ENCODE data around the gene IQGAP1. TPM values are rescaled to one million over a fixed set of nuclear protein-coding genes. Genes with fewer than 3 reads are reported as not detected.

The IQGAP1 gene
- total RNA-seq, 1 experiment from 2014 or later: 72.4 TPM

DNA sequence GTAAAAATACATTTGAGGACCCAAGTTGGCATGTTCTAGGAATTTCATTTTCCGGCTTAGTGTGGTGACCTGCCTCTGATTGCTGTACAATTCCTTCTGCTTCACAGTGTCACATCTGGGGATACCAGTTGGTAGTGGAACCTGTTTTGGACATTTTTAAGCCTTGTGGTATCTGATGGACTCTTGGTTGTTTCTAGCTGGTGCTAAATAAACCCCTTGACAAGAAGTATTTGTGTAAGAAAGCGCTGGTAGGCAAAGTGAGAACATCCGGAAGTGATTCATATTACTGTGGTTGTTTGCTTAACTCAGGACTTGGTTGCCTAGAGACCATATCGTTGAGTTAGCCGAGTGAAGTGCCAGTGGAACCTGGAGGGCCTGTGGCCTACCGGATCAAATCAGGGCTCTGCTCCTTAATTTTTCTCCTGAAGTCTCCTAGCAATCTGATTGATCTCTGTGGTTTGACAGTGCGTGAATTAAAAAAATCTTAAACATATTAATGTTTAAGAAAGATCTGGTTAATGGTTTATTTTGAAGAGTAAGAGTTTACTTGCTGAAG is 12.8 kb downstream of the IQGAP1 start:
- no peak overlapping the region for H2BK5ac ChIP-seq (ENCODE audit: insufficient read length, low read length)
- peaks cover 4% of the 10 kb centered on the region; the same call in 1 of the 2 replicates for H3K4me1 ChIP-seq (ENCODE audit: insufficient read depth, low read length)
- peak overlapping the region; percentile 50 for H3K27ac ChIP-seq (ENCODE audit: insufficient read length, low read depth, low read length)
- Mint-ChIP-seq H3K27ac (peak overlapping the region; percentile 92 to 97 (median 95)), H3K4me3 (peak overlapping the region in 1 of 2 experiments; percentile 19; a peak in 1 of 5 replicates), H3K9me3 (no peaks in the 10 kb centered on the region), H3K27me3 (ENCODE audit: low read depth) (no peaks in the 10 kb centered on the region; the same call in 1 of the 2 replicates), H3K4me1 (peaks cover 50% of the 10 kb centered on the region in 2 experiments), H3K36me3 (ENCODE audit: insufficient read depth in 1 of 3, low read depth in 3 of 3) (peaks cover 0 to 4% (median 4%) of the 10 kb centered on the region in 3 experiments; a peak in 2 of 7 replicates)
- peaks cover 20% of the 10 kb centered on the region; the same call in 1 of the 2 replicates for H3K79me2 ChIP-seq (ENCODE audit: insufficient read depth, low read length)
- H3K79me1 ChIP-seq (ENCODE audit: insufficient read depth, low read depth, low read length, poor library complexity, severe bottlenecking): no peaks in the 10 kb centered on the region
- no CpG with 5 or more reads among the region's 7 CpGs for WGBS (ENCODE audit: extremely low coverage, insufficient read length, low lambda C conversion rate)
- H3K23ac ChIP-seq (ENCODE audit: insufficient read length, low read depth, low read length): no peak overlapping the region
- peak overlapping the region; percentile 3 for H3K4me2 ChIP-seq (ENCODE audit: insufficient read depth, insufficient read length, low read length)
- H2BK15ac ChIP-seq (ENCODE audit: low read depth, low read length): no peak overlapping the region
- H3K4ac ChIP-seq (ENCODE audit: low read depth, low read length): no peak overlapping the region; the same call in 1 of the 2 replicates
- no peaks in the 10 kb centered on the region for H3K27me3 ChIP-seq (ENCODE audit: insufficient read depth, low read length)
- no peaks in the 10 kb centered on the region for H3K23me2 ChIP-seq (ENCODE audit: insufficient read length, low read depth, low read length, poor library complexity, severe bottlenecking)
- H3K18ac ChIP-seq (ENCODE audit: insufficient read length, low read depth, low read length): peak overlapping the region; percentile 50
- no peak overlapping the region for H2BK20ac ChIP-seq (ENCODE audit: low read depth, low read length, poor library complexity, severe bottlenecking)
- H3K9me3 ChIP-seq (ENCODE audit: control insufficient read depth, low read depth, low read length): no peaks in the 10 kb centered on the region
- no peak overlapping the region for H3T11ph ChIP-seq (ENCODE audit: low read length)
- TF ChIP-seq, protein P1, sequence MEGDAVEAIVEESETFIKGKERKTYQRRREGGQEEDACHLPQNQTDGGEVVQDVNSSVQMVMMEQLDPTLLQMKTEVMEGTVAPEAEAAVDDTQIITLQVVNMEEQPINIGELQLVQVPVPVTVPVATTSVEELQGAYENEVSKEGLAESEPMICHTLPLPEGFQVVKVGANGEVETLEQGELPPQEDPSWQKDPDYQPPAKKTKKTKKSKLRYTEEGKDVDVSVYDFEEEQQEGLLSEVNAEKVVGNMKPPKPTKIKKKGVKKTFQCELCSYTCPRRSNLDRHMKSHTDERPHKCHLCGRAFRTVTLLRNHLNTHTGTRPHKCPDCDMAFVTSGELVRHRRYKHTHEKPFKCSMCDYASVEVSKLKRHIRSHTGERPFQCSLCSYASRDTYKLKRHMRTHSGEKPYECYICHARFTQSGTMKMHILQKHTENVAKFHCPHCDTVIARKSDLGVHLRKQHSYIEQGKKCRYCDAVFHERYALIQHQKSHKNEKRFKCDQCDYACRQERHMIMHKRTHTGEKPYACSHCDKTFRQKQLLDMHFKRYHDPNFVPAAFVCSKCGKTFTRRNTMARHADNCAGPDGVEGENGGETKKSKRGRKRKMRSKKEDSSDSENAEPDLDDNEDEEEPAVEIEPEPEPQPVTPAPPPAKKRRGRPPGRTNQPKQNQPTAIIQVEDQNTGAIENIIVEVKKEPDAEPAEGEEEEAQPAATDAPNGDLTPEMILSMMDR (conservative IDR thresholded peaks at IDR 0.05): no peak
- H4K20me1 ChIP-seq (ENCODE audit: control insufficient read depth, insufficient read depth, insufficient read length): no peaks in the 10 kb centered on the region
- no peak overlapping the region for H4K5ac ChIP-seq (ENCODE audit: insufficient read length, low read depth, low read length)
- no peak overlapping the region for H3K9ac ChIP-seq (ENCODE audit: extremely low read depth, insufficient read length, low read length)
- H2AFZ ChIP-seq (ENCODE audit: low read length): no peak overlapping the region
- H2AK5ac ChIP-seq (ENCODE audit: insufficient read length, low read length): no peak overlapping the region
- H4K91ac ChIP-seq (ENCODE audit: insufficient read length, low read depth, low read length): no peak overlapping the region
- no peak overlapping the region for H4K8ac ChIP-seq (replicated peaks; ENCODE audit: insufficient read length, low read depth, low read length)
- H2BK12ac ChIP-seq (ENCODE audit: insufficient read length, low read depth, low read length): no peak overlapping the region
- H3K14ac ChIP-seq (ENCODE audit: insufficient read depth, low read length): no peak overlapping the region; the same call in 1 of the 2 replicates
- peak overlapping the region; percentile 63 for H2BK120ac ChIP-seq (ENCODE audit: low read depth, low read length, poor library complexity, severe bottlenecking)
- peak; percentile 79 for DNase-seq
- no peak overlapping the region for H3K56ac ChIP-seq (ENCODE audit: insufficient read length, low read depth, low read length)

Data from H9 (cell line).